ENCODE results near the gene UNK. TPM values are rescaled to one million over a fixed set of nuclear protein-coding genes. Genes with fewer than 3 reads are reported as not detected.
A peak's percentile ranks its signal among the peaks of the same experiment; 100 is the strongest.

The UNK gene
- total RNA-seq, 2 experiments from 2014 or later: 33.7 to 36.1 TPM

DNA sequence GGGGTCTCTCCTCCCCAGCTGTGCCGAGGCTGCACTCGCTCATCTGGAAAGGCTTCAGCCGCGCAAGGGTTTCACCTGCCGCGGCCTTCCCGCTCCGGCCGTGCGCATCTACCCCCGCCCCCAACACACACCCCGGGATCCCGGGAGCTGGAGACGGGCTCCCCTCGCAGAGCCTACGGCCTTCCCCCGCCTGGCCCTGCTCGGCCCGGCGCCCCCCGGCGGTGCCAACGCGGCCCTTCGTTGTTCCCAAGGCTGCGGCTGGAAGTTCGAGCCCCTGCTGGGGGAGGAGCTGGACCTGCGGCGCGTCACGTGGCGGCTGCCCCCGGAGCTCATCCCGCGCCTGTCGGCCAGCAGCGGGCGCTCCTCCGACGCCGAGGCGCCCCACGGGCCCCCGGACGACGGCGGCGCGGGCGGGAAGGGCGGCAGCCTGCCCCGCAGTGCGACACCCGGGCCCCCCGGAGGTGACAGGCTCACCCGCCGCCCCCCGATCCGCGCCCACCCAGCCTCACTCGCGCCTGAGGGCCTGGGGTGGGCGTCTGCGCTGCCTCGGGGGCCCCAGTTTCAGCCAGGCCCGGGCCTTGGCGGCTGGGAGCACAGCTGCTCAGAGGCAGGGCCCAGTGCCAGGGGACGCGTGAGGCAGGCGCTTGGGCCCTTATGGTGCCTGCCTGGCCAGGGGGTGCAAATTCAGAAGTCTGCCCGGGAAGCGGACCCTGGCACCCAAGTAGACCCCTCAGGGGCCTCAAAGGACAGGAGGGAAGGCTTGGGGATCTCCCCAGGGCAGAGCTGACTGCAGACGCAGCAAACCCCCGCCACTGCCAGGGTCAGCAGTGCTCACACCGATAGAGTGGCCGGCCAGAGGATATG lies 30.9 kb upstream of the UNK start:
- peak; percentile 67 for TF ChIP-seq CTCF (IDR thresholded peaks at IDR 0.05)
- H3K27me3 Mint-ChIP-seq: peaks cover 3% of the 10 kb centered on the region
- no peaks in the 10 kb centered on the region for H3K9me3 ChIP-seq (ENCODE audit: control insufficient read depth in 1 of 2, insufficient read depth in 1 of 2, low read length in 2 of 2)
- H3K4me3 ChIP-seq (ENCODE audit: low read length): peak overlapping the region; percentile 52
- peak; percentile 83 for ATAC-seq (ENCODE audit: poor library complexity)
- peaks cover 3% of the 10 kb centered on the region for H3K36me3 ChIP-seq (ENCODE audit: insufficient read depth, low read length)
- H3K4me1 Mint-ChIP-seq (ENCODE audit: low read depth): peaks cover 12% of the 10 kb centered on the region
- no peak overlapping the region for H3K27ac ChIP-seq (ENCODE audit: low read depth in 1 of 2, low read length in 2 of 2)
- H3K36me3 Mint-ChIP-seq (ENCODE audit: low read depth): no peaks in the 10 kb centered on the region
- DNase-seq: peak; percentile 45 to 89 (median 66)
- H3K4me1 ChIP-seq (ENCODE audit: insufficient read depth, low read length): peaks cover 30% of the 10 kb centered on the region
- intact Hi-C loops (cut with DNase I, micrococcal nuclease): loop anchor here in 1 of 2 experiments (1.0 to 10.0 kb wide), 4 partner anchors 34 to 489 kb away; partner anchors contain the start of genes GGA3 and MRPS7
- POLR2A ChIA-PET: interaction anchor here (0.7 to 3.3 kb wide), 26 partner anchors 8 to 348 kb away, joined by 3 to 58 read pairs (median 4); partner anchors contain the start of genes GALK1, GRB2, ITGB4 and RECQL5
- H3K9me3 Mint-ChIP-seq: no peaks in the 10 kb centered on the region
- no peaks in the 10 kb centered on the region for H3K27me3 ChIP-seq (ENCODE audit: control insufficient read depth in 1 of 2, insufficient read depth in 2 of 2, low read length in 2 of 2)
- CTCF ChIA-PET: interaction anchor here (0.6 to 2.6 kb wide), 35 partner anchors 9 to 483 kb away, joined by 3 to 51 read pairs (median 4); partner anchors contain the start of genes GALK1, ITGB4, MIF4GD and MRPL38
- H3K27ac Mint-ChIP-seq: no peak overlapping the region
- H3K4me3 Mint-ChIP-seq: peak overlapping the region; percentile 34

GRCh38 chr17:75754378-75755204 lies 30.0 kb upstream of the UNK start:
- Mint-ChIP-seq H3K4me1 (ENCODE audit: low read depth) (peaks cover 12% of the 10 kb centered on the region), H3K27ac (peak overlapping the region; percentile 53), H3K9me3 (no peaks in the 10 kb centered on the region), H3K27me3 (peaks cover 3% of the 10 kb centered on the region), H3K36me3 (ENCODE audit: low read depth) (no peaks in the 10 kb centered on the region), H3K4me3 (peak overlapping the region; percentile 84)
- H3K9me3 ChIP-seq (ENCODE audit: control insufficient read depth in 1 of 2, insufficient read depth in 1 of 2, low read length in 2 of 2): no peaks in the 10 kb centered on the region
- TF ChIP-seq CTCF (IDR thresholded peaks at IDR 0.05): no peak
- ChIA-PET CTCF (interaction anchor here (0.8 to 2.6 kb wide), 17 partner anchors 9 to 309 kb away, joined by 3 to 51 read pairs (median 9); partner anchors contain the start of genes GALK1, RECQL5, SAP30BP and SMIM5), POLR2A (interaction anchor here (0.9 to 3.3 kb wide), 10 partner anchors 7 to 349 kb away, joined by 3 to 58 read pairs (median 8); partner anchors contain the start of genes GALK1, GRB2, RECQL5 and SAP30BP)
- peak overlapping the region; percentile 26 for H3K4me3 ChIP-seq (ENCODE audit: low read length)
- H3K36me3 ChIP-seq (ENCODE audit: insufficient read depth, low read length): peaks cover 3% of the 10 kb centered on the region
- no peaks in the 10 kb centered on the region for H3K27me3 ChIP-seq (ENCODE audit: control insufficient read depth in 1 of 2, insufficient read depth in 2 of 2, low read length in 2 of 2)
- ATAC-seq (ENCODE audit: poor library complexity) (no peak), DNase-seq (peak in 1 of 14 experiments; percentile 44)
- no peak overlapping the region for H3K27ac ChIP-seq (ENCODE audit: low read depth in 1 of 2, low read length in 2 of 2)
- intact Hi-C loops (cut with DNase I, micrococcal nuclease): loop anchor here in 1 of 2 experiments (5.0 to 10.0 kb wide), 2 partner anchors 33 to 490 kb away; partner anchors contain the start of genes GGA3 and MRPS7
- H3K4me1 ChIP-seq (ENCODE audit: insufficient read depth, low read length): peaks cover 28% of the 10 kb centered on the region

All from CD4-positive, alpha-beta T cell (primary cell).